Measurements from ENCODE around the gene CAMKK1.
A peak's percentile ranks its signal among the peaks of the same experiment; 100 is the strongest.

Gene CAMKK1

GRCh38 chr17:3893003-3893719, at the start of gene CAMKK1:
TSS of gene CAMKK1 (minus strand) at chr17:3893053. CDS start at chr17:3885687, 7,366 bp downstream.
- DNase-seq, result peak in 13 of 14 donors; percentile 18 to 90 (median 69)

DNA sequence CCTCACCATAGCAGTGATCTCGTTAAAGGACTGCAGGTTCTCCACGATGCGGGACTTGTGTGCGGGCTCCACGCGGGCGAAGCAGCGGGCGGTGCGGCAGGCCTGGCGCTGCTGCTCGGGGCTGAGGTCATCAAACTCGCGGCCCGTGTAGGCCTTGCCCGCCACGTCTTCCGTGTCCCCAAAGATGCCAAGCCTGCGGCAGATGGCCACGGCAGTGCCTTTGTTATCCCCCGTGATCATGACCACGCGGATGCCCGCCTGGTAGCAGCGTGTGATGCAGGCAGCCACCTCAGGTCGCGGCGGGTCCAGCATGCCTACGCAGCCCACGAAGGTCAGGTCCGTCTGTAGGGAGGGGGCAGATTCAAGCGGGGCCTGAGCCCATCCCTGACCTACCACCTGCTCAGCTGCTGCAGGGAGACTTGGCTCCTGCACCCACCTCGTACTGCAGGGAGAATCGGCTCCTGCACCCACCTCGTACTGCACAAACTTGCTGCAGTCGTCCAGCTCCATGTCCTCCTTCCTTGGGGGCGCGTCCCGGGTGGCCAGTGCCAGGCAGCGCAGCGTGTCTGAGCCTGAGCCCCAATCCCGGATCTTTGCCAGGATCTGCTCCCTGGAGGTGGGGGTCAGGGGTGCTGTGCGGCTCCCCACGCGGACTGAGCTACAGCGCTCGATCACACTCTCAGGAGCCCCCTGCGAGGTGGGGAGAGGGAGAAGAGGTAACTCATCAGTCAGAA, 48.3 kb upstream of the CAMKK1 start:
- DNase-seq, result no peak

DNA sequence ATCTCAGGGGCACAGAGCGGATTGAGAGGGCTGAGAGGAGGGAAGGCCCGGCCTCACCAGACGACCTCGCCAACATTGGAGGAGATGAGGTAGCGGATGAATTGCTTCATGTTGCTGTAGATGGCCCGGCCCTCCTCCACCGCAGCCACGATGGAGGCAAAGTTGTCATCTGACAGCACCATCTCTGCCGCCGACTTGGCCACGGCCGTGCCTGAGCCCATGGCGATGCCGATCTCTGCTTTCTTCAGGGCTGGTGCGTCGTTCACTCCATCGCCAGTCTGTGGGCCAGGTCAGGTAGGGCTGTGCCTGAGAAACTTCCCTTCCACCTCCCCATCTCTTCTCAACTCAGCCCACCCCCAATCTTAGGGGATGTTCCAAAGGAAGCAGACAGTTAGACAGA, 44.5 kb upstream of the CAMKK1 start:
- no peak for DNase-seq

GRCh38 chr17:3935825-3936355, 43.0 kb upstream of the CAMKK1 start:
- DNase-seq, result no peak

GRCh38 chr17:3935140-3935542, 42.3 kb upstream of the CAMKK1 start:
- peak in 2 of 14 donors; percentile 17 to 27 for DNase-seq

- no peak for DNase-seq
These were observed 36.9 kb upstream of the CAMKK1 start for GRCh38 chr17:3929764-3930163.

GRCh38 chr17:3929181-3929580, 36.3 kb upstream of the CAMKK1 start:
- DNase-seq, result no peak

- no peak for DNase-seq
These were observed 35.6 kb upstream of the CAMKK1 start for GRCh38 chr17:3928406-3928805.

DNA sequence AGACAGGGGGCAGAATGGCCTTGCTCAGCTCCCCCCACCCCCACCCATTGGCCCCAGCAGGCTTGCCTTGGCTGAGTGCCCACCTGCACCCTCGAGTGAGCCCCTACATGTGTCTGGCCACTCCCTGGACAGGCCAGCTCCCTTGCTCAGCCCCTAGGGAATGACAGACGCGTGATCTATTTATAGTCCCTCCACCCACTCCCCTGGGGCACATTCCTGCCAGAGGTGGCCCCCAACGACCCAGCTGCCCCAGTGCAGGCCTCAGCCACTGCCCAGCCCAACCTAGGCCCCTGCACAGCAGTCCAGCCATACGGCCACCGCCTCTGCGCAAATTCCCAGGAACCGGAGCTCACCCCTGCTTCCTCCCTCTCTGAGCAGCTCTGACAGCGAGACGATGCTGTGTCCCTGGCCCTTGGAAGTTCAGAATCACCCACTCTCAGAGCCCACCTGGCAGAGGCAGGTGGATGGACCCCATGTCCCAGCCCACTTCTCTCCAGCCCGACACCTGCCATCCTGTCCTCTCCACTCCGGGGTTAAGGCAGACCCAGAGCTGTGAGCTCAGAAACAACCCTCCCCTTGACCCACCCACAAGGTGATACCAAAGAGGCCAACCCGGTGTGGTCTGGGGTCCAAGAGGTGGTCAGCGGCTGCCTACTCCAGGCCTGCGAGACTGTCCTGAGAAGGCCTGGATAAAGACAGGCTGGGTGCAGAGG, 34.9 kb upstream of the CAMKK1 start:
- DNase-seq, result no peak

GRCh38 chr17:3926860-3927627, 34.2 kb upstream of the CAMKK1 start:
- DNase-seq, result no peak

GRCh38 chr17:3925684-3926485, 33.0 kb upstream of the CAMKK1 start:
- DNase-seq, result no peak

DNA sequence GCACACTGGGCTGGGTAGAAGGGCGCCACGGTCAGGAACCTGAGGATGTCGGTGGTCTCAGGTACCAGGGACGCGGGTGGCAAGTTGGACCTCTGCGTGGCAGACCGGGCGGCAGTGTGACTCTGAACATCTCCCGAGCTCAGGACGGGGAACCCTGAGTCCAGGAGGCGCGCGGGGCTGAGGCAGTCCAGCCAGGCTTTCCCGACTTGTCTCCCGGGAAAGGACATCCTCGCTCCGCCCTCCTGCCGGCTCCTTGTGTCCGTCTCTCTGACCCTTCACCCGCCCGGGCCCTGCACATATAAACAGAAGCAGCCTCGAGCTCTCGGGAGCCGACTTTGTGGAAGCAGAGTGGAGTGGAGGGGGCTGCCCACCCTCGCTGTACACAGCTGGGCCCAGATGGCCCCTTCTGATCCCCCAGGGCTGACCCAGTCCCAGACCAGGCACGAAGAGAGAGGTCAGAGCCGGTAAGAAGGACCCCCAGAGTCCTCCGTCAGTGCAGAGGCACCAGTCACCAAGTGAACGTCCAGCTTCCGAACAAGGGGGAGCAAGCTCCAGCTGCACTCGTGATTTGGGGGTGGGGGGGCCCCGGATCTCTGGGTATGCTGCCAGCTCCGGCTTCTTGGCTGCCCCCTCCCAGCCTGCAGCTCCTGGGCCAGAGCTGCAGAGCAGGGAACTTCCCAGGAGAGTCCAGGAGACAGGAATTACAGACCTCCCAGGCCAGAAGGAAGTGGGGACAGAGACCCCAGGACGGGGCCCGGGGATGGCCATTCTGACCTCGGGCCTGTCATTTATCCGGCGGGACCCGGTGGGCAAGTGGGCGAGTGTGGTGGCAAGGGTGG, 31.9 kb upstream of the CAMKK1 start:
- DNase-seq, result no peak

GRCh38 chr17:3923466-3924190, 30.8 kb upstream of the CAMKK1 start:
- no peak for DNase-seq

- DNase-seq, result no peak
These were observed 29.9 kb upstream of the CAMKK1 start for GRCh38 chr17:3922765-3923164.

- DNase-seq, result no peak
These were observed 28.9 kb upstream of the CAMKK1 start for GRCh38 chr17:3921502-3922319.

DNA sequence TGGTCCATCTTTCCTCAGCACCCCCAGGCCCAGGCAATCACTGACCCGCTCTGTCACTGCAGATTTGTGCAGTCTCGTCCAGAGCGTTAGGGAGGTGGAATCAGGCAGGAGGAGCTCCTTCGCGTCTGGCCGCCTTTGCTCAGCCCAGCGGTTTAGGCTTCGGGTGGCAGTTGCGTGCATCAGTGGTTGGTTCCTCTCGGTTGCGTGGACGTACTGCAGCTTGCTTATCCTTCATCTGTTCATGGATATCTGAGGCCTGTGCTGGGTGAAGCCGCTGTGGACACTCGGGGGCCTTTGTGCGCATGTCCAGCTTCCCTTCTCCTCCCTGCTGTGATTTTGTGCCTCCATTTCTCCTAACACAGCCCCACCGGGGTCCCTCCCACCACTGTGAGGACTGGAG, 28.2 kb upstream of the CAMKK1 start:
- DNase-seq, result no peak

DNA sequence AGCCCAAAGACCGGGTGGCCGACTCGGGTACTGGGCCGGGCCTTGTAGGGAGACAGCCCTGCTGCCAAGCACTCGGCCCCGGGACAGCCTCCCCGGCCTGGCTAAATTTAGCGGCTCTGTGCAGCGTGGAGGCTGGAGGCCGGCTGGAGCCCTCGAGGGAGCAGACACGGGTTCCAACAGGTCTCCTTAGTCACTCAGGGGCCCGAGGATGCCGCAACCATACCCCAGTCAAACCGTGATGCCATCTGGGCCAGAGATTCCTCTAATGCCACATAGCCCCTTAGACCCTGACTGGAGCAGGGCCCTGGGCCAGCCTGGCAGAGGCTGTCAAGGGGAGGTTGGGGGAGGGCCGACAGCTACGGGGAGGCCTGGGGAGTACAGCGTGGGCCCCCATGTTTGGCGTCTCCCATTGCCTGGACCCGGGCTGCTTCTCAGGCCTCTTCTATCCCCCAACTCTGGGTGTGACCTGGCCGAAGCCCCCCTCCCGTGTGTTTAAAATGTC, 26.3 kb upstream of the CAMKK1 start:
- no peak for DNase-seq

DNA sequence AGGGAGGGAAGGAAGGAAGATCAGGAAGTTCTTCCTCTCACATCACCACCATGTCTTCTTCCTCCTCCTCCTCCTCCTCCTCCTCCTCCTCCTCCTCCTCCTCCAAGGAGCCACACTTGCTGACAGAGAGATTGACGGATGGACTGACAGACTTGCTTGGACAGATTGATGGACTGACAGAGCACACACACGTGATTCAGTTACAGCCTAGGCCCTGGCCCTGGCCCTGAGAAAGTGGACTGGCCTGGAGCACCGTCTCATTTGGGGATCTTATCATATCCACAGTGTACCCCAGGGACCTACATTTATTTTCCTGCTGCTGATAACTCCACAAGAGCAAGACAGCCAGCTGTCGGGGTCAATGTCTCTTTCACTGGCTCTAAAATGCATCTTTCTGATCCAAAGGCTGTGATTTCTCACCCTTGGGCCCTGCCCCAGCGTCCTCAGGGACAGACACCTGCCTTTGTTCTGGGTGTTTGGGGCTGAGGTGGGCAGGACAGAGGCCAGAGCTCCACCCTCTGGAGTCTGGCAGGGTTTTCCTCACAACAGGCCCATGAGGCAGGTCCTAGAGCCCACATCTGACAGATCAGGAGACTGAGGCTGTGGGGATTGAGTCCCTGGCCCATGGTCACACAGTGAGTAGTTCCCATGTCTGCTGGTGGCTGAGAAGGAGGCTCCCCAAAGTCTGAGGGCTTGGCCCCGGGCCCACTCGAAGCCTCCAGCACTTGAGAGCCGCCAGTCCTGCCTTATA, 25.7 kb upstream of the CAMKK1 start:
- DNase-seq, result no peak
